KMS-11 (cell line): ENCODE data around the gene LRATD1.
"Not testable (repeated sequence)": the region's sequence is repeated elsewhere in the genome, so short reads cannot be mapped to it uniquely, and the experiment has no call there.

Source experiments
- H2AFZ ChIP-seq: fragments of 200-600 bp; sonication (generic); 2 replicates; pipeline ENCODE4 v1.6.1; 2016; ENCODE audit warnings: antibody characterized with exemption, mixed run types, low read depth
- H3K27ac ChIP-seq: fragments of 200-600 bp; sonication (generic); 2 replicates; pipeline ENCODE4 v1.6.1; 2016; ENCODE audit warnings: mild to moderate bottlenecking, mixed run types
- H3K27me3 ChIP-seq: fragments of 200-600 bp; sonication (generic); 2 replicates; pipeline ENCODE4 v1.6.1; 2017; ENCODE audit warnings: mild to moderate bottlenecking, low read depth, mixed run types, moderate library complexity; ENCODE audit not compliant: insufficient read depth
- H3K36me3 ChIP-seq: fragments of 200-600 bp; sonication (generic); 2 replicates; pipeline ENCODE4 v1.6.1; 2017; ENCODE audit warnings: mild to moderate bottlenecking, mixed run types; ENCODE audit not compliant: insufficient read depth
- H3K4me1 ChIP-seq: fragments of 200-600 bp; sonication (generic); 2 replicates; pipeline ENCODE4 v1.6.1; 2016; ENCODE audit warnings: mild to moderate bottlenecking, low read depth, mixed run types; ENCODE audit not compliant: poor library complexity, severe bottlenecking
- H3K4me2 ChIP-seq: fragments of 200-600 bp; sonication (generic); 2 replicates; pipeline ENCODE4 v1.7.0; 2016; ENCODE audit warnings: mild to moderate bottlenecking, mixed run types
- H3K4me3 ChIP-seq: fragments of 200-600 bp; sonication (generic); IDR thresholded peaks from 2 replicates; pipeline ENCODE4 v1.6.1; 2017; ENCODE audit warnings: low read depth, low read length, mixed read lengths; ENCODE audit not compliant: insufficient read depth
- H3K79me2 ChIP-seq: fragments of 200-600 bp; sonication (generic); 2 replicates; pipeline ENCODE4 v1.6.1; 2016; ENCODE audit warnings: low read depth, mixed run types; ENCODE audit not compliant: insufficient read depth
- H3K9ac ChIP-seq: fragments of 200-600 bp; sonication (generic); 2 replicates; pipeline ENCODE4 v1.6.1; 2016; ENCODE audit warnings: mild to moderate bottlenecking, mixed run types
- H4K20me1 ChIP-seq: fragments of 200-600 bp; sonication (generic); 2 replicates; pipeline ENCODE4 v1.6.1; 2016; ENCODE audit warnings: mild to moderate bottlenecking, mixed run types; ENCODE audit not compliant: insufficient read depth
- TF ChIP-seq, protein P1 (sequence below): fragments of 200-600 bp; sonication (generic); conservative IDR thresholded peaks from 2 replicates; pipeline ENCODE4 v1.6.1; 2017; ENCODE audit warnings: low read depth, mild to moderate bottlenecking, antibody characterized with exemption, low read length, moderate library complexity, mixed read lengths

LRATD1 gene

DNA sequence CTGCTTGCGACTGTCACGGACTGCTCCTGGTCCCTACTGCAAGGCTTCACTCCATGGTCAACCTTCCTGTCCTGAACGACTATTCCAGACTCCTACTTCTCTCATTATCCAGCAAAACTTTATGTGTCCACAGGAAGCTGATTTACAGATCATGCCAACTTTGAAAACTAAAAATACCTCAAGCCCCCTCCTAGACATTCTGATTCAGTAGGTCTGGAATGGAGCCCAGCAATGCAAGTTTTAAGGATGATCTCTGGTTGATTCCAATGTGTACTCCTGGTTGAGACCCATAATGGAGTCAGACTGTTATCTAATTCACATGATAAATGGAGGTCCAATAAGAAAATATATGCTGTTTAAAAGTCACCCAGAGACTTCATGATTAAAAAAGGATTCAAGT is 13.1 kb upstream of the LRATD1 start:
- H3K79me2 ChIP-seq, result no peaks in the 10 kb centered on the region
- no peaks in the 10 kb centered on the region for H3K4me1 ChIP-seq
- no peaks in the 10 kb centered on the region for H3K27me3 ChIP-seq
- no peak overlapping the region for H3K27ac ChIP-seq
- H3K9ac ChIP-seq, result no peak overlapping the region
- H4K20me1 ChIP-seq, result no peaks in the 10 kb centered on the region
- H2AFZ ChIP-seq, result no peak overlapping the region
- H3K4me3 ChIP-seq, result no peak overlapping the region
- no peak overlapping the region for H3K4me2 ChIP-seq
- no peaks in the 10 kb centered on the region for H3K36me3 ChIP-seq
- TF ChIP-seq, protein P1, sequence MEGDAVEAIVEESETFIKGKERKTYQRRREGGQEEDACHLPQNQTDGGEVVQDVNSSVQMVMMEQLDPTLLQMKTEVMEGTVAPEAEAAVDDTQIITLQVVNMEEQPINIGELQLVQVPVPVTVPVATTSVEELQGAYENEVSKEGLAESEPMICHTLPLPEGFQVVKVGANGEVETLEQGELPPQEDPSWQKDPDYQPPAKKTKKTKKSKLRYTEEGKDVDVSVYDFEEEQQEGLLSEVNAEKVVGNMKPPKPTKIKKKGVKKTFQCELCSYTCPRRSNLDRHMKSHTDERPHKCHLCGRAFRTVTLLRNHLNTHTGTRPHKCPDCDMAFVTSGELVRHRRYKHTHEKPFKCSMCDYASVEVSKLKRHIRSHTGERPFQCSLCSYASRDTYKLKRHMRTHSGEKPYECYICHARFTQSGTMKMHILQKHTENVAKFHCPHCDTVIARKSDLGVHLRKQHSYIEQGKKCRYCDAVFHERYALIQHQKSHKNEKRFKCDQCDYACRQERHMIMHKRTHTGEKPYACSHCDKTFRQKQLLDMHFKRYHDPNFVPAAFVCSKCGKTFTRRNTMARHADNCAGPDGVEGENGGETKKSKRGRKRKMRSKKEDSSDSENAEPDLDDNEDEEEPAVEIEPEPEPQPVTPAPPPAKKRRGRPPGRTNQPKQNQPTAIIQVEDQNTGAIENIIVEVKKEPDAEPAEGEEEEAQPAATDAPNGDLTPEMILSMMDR, result no peak

DNA sequence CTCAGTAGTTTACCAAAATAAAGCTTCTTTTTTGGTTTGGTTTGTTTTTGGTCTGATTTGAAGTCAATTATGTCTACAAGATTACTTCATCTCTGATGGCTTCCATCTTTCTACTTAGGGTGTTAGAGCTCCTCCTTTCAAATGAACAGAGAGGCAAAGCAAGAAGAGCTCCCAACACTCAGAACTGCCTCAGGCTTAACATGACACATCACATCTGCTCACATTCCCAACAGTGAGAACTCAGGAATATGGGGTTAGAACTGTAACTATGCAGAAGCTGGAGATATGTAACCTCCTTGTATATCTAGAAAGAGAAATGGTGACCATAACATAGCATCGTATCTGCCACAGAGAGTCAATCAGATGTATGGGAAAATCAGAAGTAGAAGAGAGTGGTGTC is 11.4 kb upstream of the LRATD1 start:
- no peak overlapping the region for H3K9ac ChIP-seq
- no peak overlapping the region for H3K4me3 ChIP-seq
- peaks cover 1% of the 10 kb centered on the region for H3K4me1 ChIP-seq
- no peak overlapping the region for H3K4me2 ChIP-seq
- no peaks in the 10 kb centered on the region for H4K20me1 ChIP-seq
- TF ChIP-seq, protein P1, result no peak
- H3K36me3 ChIP-seq, result no peaks in the 10 kb centered on the region
- H3K27ac ChIP-seq, result no peak overlapping the region
- H3K79me2 ChIP-seq, result no peaks in the 10 kb centered on the region
- H3K27me3 ChIP-seq, result no peaks in the 10 kb centered on the region
- H2AFZ ChIP-seq, result no peak overlapping the region

DNA sequence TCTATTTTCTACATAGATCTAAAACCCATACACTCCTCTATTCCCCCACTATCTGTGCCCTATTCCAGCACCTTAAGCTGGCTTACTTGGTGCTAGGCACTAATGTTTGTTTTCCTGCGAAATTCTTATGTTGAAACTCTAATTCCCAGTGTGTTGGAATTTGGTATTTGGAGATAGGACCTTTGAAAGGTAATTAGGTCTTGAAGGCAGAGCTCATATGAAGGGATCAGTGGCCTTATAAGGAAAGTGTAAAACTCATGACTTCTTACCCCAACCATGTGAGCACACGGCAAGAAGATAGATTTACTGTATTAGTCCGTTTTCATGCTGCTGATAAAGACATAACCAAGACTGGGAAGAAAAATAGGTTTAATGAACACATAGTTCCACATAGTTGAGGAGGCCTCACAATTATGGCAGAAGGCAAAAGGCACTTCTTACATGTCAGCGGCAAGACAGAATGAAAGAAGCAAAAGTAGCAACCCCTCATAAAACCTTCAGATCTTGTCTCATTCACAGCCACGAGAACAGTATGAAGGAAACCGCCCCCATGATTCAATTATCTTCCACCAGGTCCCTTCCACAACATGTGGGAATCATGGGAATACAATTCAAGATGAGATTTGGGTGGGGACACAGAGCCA is 10.5 kb upstream of the LRATD1 start:
- Histone ChIP-seq H3K36me3 (no peaks in the 10 kb centered on the region), H2AFZ (no peak overlapping the region), H3K9ac (no peak overlapping the region), H4K20me1 (no peaks in the 10 kb centered on the region), H3K4me1 (peaks cover 11% of the 10 kb centered on the region), H3K4me2 (no peak overlapping the region), H3K27me3 (no peaks in the 10 kb centered on the region), H3K79me2 (no peaks in the 10 kb centered on the region), H3K4me3 (no peak overlapping the region), H3K27ac (no peak overlapping the region)
- TF ChIP-seq, protein P1, result no peak

DNA sequence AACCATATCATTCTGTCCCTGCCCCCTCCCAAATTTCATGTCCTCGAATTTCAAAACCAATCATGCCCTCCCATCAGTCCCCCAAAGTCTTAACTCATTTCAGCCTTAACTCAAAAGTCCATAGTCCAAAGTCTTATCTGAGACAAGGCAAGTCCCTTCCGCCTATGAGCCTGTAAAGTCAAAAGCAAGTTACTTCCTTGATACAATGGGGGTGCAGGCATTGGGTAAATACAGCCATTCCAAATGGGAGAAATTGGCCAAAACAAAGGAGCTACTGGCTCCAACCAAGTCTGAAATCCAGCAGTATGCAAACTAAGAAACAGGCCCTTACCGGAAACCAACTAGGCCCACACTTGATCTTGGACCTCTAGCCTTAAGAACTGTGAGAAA is 10.0 kb upstream of the LRATD1 start:
- H3K9ac ChIP-seq, H3K27me3 ChIP-seq, H4K20me1 ChIP-seq, H3K36me3 ChIP-seq, H2AFZ ChIP-seq, H3K27ac ChIP-seq, H3K4me2 ChIP-seq, H3K79me2 ChIP-seq, H3K4me3 ChIP-seq: not testable (repeated sequence)
- H3K4me1 ChIP-seq, result peaks cover 16% of the 10 kb centered on the region

DNA sequence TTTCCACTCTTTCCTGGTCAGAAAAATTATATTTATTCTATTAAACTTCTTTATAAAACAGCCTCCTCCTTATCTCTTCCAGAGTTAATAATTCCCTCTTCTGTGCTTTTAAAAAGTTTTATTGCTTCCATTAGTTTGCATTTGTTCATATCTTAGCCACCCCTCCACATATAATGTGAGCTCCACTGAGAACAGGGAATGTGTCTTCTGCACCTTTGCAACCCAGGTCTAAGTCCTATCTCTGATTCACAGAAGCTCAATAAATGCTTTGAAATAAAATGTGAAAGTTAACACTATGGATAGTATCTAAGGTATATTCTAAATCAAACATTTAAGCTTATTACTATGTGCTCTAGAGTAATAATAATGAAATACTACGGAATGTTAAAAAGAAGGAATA is 9.3 kb upstream of the LRATD1 start:
- Histone ChIP-seq H3K27me3 (no peaks in the 10 kb centered on the region), H2AFZ (no peak overlapping the region), H3K4me3 (no peak overlapping the region), H3K27ac (no peak overlapping the region), H3K4me1 (peaks cover 18% of the 10 kb centered on the region), H4K20me1 (no peaks in the 10 kb centered on the region), H3K36me3 (no peaks in the 10 kb centered on the region), H3K4me2 (no peak overlapping the region), H3K79me2 (no peaks in the 10 kb centered on the region), H3K9ac (no peak overlapping the region)
- TF ChIP-seq, protein P1, result no peak
